NCI-H2029 treated with DMSO at 0.1 percent for 48 hours (cell line): Measurements from ENCODE around the gene KRTAP4-3.
"Not testable (repeated sequence)": the region's sequence is repeated elsewhere in the genome, so short reads cannot be mapped to it uniquely, and the experiment has no call there.

Experiments
- DNase-seq: peaks from one replicate; lab custom pipeline; 2025; lab: John Stamatoyannopoulos, UW

KRTAP4-3 gene

GRCh38 chr17:41151525-41151924 is 16.5 kb downstream of the KRTAP4-3 start:
- DNase-seq: no peak

- no peak for DNase-seq
Measured at GRCh38 chr17:41150026-41150425, 18.0 kb downstream of the KRTAP4-3 start.

- DNase-seq: no peak
Measured at GRCh38 chr17:41149652-41149985, 18.4 kb downstream of the KRTAP4-3 start, which contains the start of gene KRTAP4-5. Gene KRTAP4-5 (minus strand): TSS chr17:41149825. CDS start chr17:41149767, 58 bp downstream.

DNA sequence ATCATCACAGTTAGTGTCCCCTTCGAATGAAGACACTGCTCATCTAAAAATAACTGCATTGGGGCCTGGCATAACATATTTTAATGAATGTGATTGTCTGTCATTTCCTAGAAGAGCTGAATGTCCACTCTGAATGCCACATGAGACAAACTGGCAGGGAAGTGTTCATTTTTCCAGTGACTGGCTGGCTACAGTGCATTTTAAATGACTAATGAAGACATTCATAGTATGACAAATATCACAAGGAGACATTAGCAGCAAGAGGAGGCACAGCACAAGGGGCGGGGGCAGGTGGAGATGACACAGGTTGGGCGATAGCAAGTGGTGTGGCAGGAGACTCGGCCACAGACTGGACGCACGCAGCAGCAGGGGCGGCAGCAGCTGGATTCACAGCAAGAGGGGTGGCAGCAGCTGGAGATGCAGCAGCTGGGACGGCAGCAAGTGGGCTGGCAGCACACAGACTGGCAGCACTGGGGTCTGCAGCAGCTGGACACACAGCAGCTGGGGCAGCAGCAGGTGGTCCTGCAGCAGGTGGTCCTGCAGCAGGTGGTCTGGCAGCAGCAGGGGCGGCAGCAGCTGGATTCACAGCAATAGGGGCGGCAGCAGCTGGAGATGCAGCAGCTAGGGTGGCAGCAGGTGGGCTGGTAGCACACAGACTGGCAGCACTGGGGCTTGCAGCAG is 18.9 kb downstream of the KRTAP4-3 start:
- not testable (repeated sequence) for DNase-seq

DNA sequence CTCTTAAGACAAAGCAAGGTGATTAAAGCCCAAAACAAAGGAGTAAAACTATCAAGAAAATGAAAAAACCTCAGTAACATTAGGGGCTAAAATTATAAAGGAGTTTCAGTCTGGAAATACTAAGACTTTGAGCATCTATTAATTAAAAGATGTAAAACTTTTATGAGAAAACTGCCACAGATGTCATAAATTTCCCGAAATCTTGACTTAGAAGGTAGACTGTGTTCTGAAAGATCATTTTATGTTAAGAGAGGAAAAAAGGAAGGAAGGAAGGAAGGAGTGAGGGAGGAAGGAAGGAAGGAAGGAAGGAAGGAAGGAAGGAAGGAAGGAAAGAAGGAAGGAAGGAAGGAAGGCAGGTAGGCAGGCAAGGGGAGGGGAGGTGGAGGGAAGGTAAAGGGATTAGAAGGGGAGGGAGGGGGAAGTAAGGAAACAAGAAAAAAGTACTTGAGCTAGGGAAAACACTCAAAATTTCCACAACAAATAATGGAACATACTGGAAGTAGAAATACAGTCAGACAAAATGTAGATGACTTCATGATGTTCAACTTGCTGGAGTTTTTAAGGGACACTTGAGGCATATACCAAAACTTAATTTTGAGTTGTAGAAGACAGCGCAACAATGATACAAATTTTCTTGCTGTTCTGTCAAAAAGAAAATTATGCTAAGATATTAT is 20.4 kb downstream of the KRTAP4-3 start:
- no peak for DNase-seq

- DNase-seq: no peak
Measured at GRCh38 chr17:41145261-41145660, 22.8 kb downstream of the KRTAP4-3 start.

GRCh38 chr17:41144846-41145245 is 23.2 kb downstream of the KRTAP4-3 start:
- no peak for DNase-seq

GRCh38 chr17:41141361-41141760 is 26.7 kb downstream of the KRTAP4-3 start:
- no peak for DNase-seq

DNA sequence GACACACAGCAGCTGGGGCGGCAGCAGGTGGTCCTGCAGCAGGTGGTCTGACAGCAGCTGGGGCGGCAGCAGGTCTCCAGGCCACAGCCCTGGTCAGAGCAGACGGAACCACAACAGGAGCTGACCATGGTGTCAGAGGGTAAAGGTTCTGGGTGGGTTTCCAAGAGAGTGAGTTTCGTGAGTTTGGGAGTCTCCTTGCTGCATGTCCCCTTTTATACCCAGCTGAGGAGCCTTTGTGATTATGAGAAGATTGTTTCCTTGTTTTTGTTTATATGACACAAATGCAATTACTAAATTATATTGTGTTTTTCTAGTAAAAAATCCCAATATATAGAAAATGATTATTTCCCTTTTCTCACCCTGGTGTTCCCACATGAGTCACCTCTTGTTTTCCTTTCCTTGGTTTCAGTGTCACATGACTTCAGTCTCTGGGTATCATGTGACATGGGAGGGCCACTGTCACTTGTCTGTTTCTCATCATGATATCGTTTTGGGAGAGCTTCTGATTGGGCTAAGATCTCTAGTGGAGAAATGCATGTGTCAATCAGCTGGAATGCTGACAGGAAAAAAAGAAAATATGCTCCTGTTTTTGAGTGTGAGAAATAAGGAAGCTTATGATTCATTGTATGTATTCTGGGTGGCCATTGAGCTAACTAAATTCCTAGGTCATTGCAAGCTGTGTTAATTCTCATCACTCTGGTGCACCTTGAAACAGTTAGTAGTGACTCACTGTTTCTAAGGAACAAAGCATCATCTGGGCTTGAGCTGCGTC is 27.5 kb downstream of the KRTAP4-3 start, which contains the start of gene KRTAP4-6:
Gene KRTAP4-6 (minus strand): TSS at position 185 of the 772 bp plus-strand sequence. CDS start 57 bp downstream, at position 128.
- DNase-seq: no peak

GRCh38 chr17:41139865-41140264 is 28.2 kb downstream of the KRTAP4-3 start:
- not testable (repeated sequence) for DNase-seq

DNA sequence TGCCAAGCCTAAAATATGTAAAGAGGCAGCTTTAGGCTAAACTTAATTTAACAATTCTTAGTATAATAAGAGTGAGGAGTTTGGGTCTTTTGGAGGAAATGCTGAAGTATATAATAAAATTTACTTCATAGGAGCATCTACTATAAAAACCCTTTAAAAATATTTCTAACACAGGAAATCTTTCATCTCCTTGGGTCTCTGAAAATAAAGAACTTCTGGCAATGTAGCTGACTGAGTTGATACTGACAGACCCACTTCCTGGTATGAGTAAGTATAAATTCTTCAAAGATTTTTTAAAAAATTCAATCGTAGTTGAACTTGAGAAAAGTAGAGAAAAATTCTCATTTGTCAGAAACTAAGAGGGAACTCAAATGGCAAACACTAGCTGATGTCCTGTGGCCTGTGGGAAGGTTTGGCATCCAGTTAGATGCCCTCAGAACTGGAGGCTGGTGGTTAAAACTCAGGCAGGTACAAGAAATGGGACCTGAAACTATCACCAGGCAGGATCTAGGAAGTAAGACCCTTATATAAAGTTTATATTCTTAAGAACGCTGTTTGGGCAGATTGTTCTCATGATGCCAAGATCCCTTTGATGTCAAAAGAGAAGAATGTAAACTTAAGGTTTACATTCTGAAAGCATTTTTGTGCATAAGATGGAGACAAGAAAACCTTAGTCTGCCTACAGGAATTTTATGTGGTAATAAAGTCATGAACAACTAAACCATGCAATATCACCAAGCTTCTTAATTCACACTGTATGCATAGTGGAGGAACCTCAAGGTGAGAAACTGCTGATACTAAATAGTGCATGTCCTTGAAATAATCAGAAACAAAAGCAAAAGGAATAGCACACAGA is 33.9 kb downstream of the KRTAP4-3 start:
- no peak for DNase-seq

DNA sequence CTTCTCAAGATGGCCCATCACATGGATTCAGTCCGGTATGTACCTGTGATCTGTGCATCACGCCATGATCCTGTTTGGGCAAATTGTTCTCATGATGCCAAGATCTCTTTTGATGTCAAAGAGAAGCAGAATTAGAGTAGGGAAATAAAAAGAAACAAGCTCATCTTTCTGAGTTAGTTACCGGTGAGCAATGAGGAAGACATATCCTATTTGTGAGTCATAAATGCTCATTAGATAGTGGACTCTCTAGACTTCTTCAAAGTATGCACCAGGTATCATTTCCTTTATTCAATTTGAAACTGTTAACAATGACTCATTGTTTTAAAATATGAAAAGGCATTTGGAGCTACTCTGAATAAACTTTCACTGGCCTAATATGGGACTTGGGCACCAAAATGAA is 36.0 kb downstream of the KRTAP4-3 start:
- DNase-seq: no peak

DNA sequence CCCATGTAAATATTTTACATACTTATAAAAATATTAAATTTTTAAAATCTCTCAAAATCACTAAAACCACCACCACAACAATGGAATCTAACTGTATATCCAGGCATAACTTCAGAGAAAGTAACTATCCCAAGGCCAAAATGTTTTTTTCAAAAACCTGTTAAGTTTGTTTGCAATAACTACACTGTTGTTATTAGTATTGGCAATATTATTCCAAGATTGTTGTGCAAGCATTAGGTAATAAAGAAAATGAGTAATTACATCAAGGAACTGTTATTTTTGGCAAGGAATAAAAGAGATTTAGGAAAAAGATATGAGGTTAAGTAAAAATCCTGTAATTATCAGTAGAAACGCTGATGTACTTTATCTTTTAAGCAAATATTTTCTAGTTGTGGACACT is 40.6 kb downstream of the KRTAP4-3 start:
- no peak for DNase-seq

DNA sequence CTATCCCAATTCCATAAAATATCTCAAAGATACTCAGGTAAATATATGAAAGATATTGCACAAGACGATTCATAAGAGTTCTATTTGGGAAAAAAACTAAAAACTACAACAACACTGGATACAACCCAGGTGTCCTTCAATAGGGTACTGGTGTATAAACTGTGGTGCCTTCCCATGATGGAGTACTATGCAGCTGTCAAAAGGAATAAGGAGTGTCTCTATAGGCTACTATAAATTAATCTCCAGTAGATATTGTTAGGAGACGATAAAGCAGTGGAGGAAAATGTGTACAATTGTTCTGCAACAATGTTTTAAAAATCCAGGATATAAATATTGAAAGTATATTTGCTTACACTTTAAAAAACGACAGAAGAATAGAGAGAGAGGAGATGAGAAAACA is 41.6 kb downstream of the KRTAP4-3 start:
- DNase-seq: no peak

- DNase-seq: no peak
Measured at GRCh38 chr17:41125064-41125463, 43.0 kb downstream of the KRTAP4-3 start.

DNA sequence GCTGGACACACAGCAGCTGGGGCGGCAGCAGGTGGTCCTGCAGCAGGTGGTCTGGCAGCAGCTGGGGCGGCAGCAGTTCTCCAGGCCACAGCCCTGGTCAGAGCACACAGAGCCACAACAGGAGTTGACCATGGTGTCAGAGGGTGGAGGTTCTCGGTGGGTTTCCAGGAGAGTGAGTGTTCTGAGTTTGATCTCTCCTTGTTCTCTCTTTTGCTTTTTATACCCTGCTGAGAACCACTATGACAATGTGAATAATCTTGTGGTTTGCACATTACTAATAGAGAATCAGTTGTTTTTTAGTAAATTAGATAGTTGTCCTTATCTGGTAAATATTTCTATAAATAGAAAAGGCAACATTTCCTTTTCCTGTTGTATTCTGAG is 44.0 kb downstream of the KRTAP4-3 start, which contains the start of gene KRTAP4-12:
Gene KRTAP4-12 (minus strand): TSS at position 192 of the 381 bp plus-strand sequence. CDS start 60 bp downstream, at position 132.
- not testable (repeated sequence) for DNase-seq

DNA sequence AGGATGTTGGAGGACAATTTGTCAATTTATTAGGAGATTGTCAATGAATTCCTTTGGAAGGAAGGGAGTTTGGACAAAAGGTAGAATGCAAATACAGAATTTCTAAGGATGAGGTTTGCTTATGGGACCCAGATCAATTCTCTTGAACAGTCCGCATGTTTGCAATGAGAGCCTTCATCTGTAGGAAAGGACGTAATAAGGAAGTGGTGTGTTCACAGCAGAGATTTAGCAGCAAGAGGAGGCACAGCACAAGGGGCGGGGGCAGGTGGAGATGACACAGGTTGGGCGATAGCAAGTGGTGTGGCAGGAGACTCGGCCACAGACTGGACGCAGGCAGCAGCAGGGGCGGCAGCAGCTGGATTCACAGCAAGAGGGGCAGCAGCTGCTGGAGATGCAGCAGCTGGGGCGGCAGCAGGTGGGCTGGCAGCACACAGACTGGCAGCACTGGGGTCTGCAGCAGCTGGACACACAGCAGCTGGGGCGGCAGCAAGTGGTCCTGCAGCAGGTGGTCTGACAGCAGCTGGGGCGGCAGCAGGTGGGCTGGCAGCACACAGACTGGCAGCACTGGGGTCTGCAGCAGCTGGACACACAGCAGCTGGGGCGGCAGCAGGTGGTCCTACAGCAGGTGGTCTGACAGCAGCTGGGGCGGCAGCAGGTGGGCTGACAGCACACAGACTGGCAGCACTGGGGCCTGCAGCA is 44.6 kb downstream of the KRTAP4-3 start:
- not testable (repeated sequence) for DNase-seq

- no peak for DNase-seq
Measured at GRCh38 chr17:41121742-41122141, 46.3 kb downstream of the KRTAP4-3 start.

- DNase-seq: not testable (repeated sequence)
Measured at GRCh38 chr17:41119696-41120690, 48.0 kb downstream of the KRTAP4-3 start.

- no peak for DNase-seq
Measured at GRCh38 chr17:41118721-41119120, 49.3 kb downstream of the KRTAP4-3 start.
